ENCODE data around the gene NFIX.

The NFIX gene

GRCh38 chr19:13095934-13096927, 101.0 kb downstream of the NFIX start:
- H2BK5ac ChIP-seq (ENCODE audit: low read length), result no peak overlapping the region
- no peak overlapping the region for H2BK15ac ChIP-seq (replicated peaks; ENCODE audit: low read depth)
- DNase-seq, result peak; percentile 87
- no peak overlapping the region for H3K23ac ChIP-seq (ENCODE audit: low read length)
- no peak overlapping the region for H3K27ac ChIP-seq (ENCODE audit: low read depth, low read length)
- no CpG with 5 or more reads among the region's 44 CpGs for WGBS (ENCODE audit: extremely low coverage, insufficient coverage, low lambda C conversion rate)
- no peak overlapping the region for H2AK5ac ChIP-seq (ENCODE audit: low read length)
- H2BK120ac ChIP-seq (ENCODE audit: low read depth, low read length), result no peak overlapping the region
- peak overlapping the region; percentile 29 for H3K18ac ChIP-seq (ENCODE audit: low read length)
- H3K4ac ChIP-seq (ENCODE audit: low read depth, low read length), result no peak overlapping the region
- peak overlapping the region; percentile 69 for H3K4me2 ChIP-seq (ENCODE audit: low read length)
- H3K27me3 ChIP-seq (ENCODE audit: insufficient read depth, low read length, poor library complexity), result peaks cover 15% of the 10 kb centered on the region
- peak overlapping the region; percentile 34 for H3K56ac ChIP-seq (ENCODE audit: low read length)
- H3K79me1 ChIP-seq (ENCODE audit: low read length), result no peaks in the 10 kb centered on the region
- no peaks in the 10 kb centered on the region for H3K79me2 ChIP-seq (ENCODE audit: control insufficient read depth, insufficient read depth, low read length)
- H3K9ac ChIP-seq (ENCODE audit: low read length), result peak overlapping the region; percentile 18
- peaks cover 10% of the 10 kb centered on the region for H3K4me1 ChIP-seq (ENCODE audit: control insufficient read depth, low read depth, low read length)
- no peak overlapping the region for H4K5ac ChIP-seq (ENCODE audit: low read length)
- no peak overlapping the region for H3K4me3 ChIP-seq (ENCODE audit: low read length)
- no peak overlapping the region for H4K8ac ChIP-seq (ENCODE audit: low read depth, low read length)
- no peaks in the 10 kb centered on the region for H3K36me3 ChIP-seq (ENCODE audit: control insufficient read depth, insufficient read depth, low read length)

GRCh38 chr19:13097033-13097462, 101.8 kb downstream of the NFIX start:
- Histone ChIP-seq H3K18ac (ENCODE audit: low read length) (no peak overlapping the region), H2BK5ac (ENCODE audit: low read length) (no peak overlapping the region), H3K56ac (ENCODE audit: low read length) (no peak overlapping the region), H3K79me2 (ENCODE audit: control insufficient read depth, insufficient read depth, low read length) (no peaks in the 10 kb centered on the region), H3K79me1 (ENCODE audit: low read length) (no peaks in the 10 kb centered on the region), H3K4ac (ENCODE audit: low read depth, low read length) (no peak overlapping the region), H3K23ac (ENCODE audit: low read length) (no peak overlapping the region), H4K8ac (ENCODE audit: low read depth, low read length) (no peak overlapping the region), H3K4me2 (ENCODE audit: low read length) (no peak overlapping the region), H4K5ac (ENCODE audit: low read length) (no peak overlapping the region), H3K4me1 (ENCODE audit: control insufficient read depth, low read depth, low read length) (peaks cover 9% of the 10 kb centered on the region), H2AK5ac (ENCODE audit: low read length) (no peak overlapping the region), H3K36me3 (ENCODE audit: control insufficient read depth, insufficient read depth, low read length) (no peaks in the 10 kb centered on the region), H3K27ac (ENCODE audit: low read depth, low read length) (no peak overlapping the region), H2BK120ac (ENCODE audit: low read depth, low read length) (no peak overlapping the region), H2BK15ac (replicated peaks; ENCODE audit: low read depth) (no peak overlapping the region), H3K4me3 (ENCODE audit: low read length) (no peak overlapping the region), H3K27me3 (ENCODE audit: insufficient read depth, low read length, poor library complexity) (peaks cover 15% of the 10 kb centered on the region), H3K9ac (ENCODE audit: low read length) (no peak overlapping the region)
- no peak for DNase-seq
- no CpG with 5 or more reads among the region's 20 CpGs for WGBS (ENCODE audit: extremely low coverage, insufficient coverage, low lambda C conversion rate)

GRCh38 chr19:13097463-13098258, 102.4 kb downstream of the NFIX start:
- H2BK5ac ChIP-seq (ENCODE audit: low read length), result no peak overlapping the region
- H3K4me2 ChIP-seq (ENCODE audit: low read length), result no peak overlapping the region
- H3K23ac ChIP-seq (ENCODE audit: low read length), result no peak overlapping the region
- H2AK5ac ChIP-seq (ENCODE audit: low read length), result no peak overlapping the region
- H3K4me1 ChIP-seq (ENCODE audit: control insufficient read depth, low read depth, low read length), result peaks cover 9% of the 10 kb centered on the region
- H3K9ac ChIP-seq (ENCODE audit: low read length), result no peak overlapping the region
- no peaks in the 10 kb centered on the region for H3K36me3 ChIP-seq (ENCODE audit: control insufficient read depth, insufficient read depth, low read length)
- H3K56ac ChIP-seq (ENCODE audit: low read length), result no peak overlapping the region
- DNase-seq, result no peak
- no peak overlapping the region for H2BK15ac ChIP-seq (replicated peaks; ENCODE audit: low read depth)
- H3K79me2 ChIP-seq (ENCODE audit: control insufficient read depth, insufficient read depth, low read length), result no peaks in the 10 kb centered on the region
- no CpG with 5 or more reads among the region's 69 CpGs for WGBS (ENCODE audit: extremely low coverage, insufficient coverage, low lambda C conversion rate)
- no peaks in the 10 kb centered on the region for H3K79me1 ChIP-seq (ENCODE audit: low read length)
- H3K4ac ChIP-seq (ENCODE audit: low read depth, low read length), result no peak overlapping the region
- H3K4me3 ChIP-seq (ENCODE audit: low read length), result no peak overlapping the region
- H4K5ac ChIP-seq (ENCODE audit: low read length), result no peak overlapping the region
- no peak overlapping the region for H4K8ac ChIP-seq (ENCODE audit: low read depth, low read length)
- no peak overlapping the region for H3K27ac ChIP-seq (ENCODE audit: low read depth, low read length)
- no peak overlapping the region for H3K18ac ChIP-seq (ENCODE audit: low read length)
- H2BK120ac ChIP-seq (ENCODE audit: low read depth, low read length), result no peak overlapping the region
- peaks cover 15% of the 10 kb centered on the region for H3K27me3 ChIP-seq (ENCODE audit: insufficient read depth, low read length, poor library complexity)

- Histone ChIP-seq H2BK15ac (replicated peaks; ENCODE audit: low read depth) (no peak overlapping the region), H4K5ac (ENCODE audit: low read length) (no peak overlapping the region), H3K4me3 (ENCODE audit: low read length) (no peak overlapping the region), H3K4ac (ENCODE audit: low read depth, low read length) (no peak overlapping the region), H2AK5ac (ENCODE audit: low read length) (no peak overlapping the region), H4K8ac (ENCODE audit: low read depth, low read length) (no peak overlapping the region), H3K36me3 (ENCODE audit: control insufficient read depth, insufficient read depth, low read length) (no peaks in the 10 kb centered on the region), H3K18ac (ENCODE audit: low read length) (no peak overlapping the region), H3K27me3 (ENCODE audit: insufficient read depth, low read length, poor library complexity) (peaks cover 15% of the 10 kb centered on the region), H3K23ac (ENCODE audit: low read length) (no peak overlapping the region), H3K4me2 (ENCODE audit: low read length) (no peak overlapping the region), H3K27ac (ENCODE audit: low read depth, low read length) (no peak overlapping the region), H2BK5ac (ENCODE audit: low read length) (no peak overlapping the region), H3K56ac (ENCODE audit: low read length) (no peak overlapping the region), H3K79me2 (ENCODE audit: control insufficient read depth, insufficient read depth, low read length) (no peaks in the 10 kb centered on the region), H2BK120ac (ENCODE audit: low read depth, low read length) (no peak overlapping the region), H3K9ac (ENCODE audit: low read length) (no peak overlapping the region), H3K79me1 (ENCODE audit: low read length) (no peaks in the 10 kb centered on the region), H3K4me1 (ENCODE audit: control insufficient read depth, low read depth, low read length) (peaks cover 9% of the 10 kb centered on the region)
- DNase-seq, result peak; percentile 60
- no CpG with 5 or more reads among the region's 58 CpGs for WGBS (ENCODE audit: extremely low coverage, insufficient coverage, low lambda C conversion rate)
These were observed 103.2 kb downstream of the NFIX start for GRCh38 chr19:13098277-13099072.

- H3K4me3 ChIP-seq (ENCODE audit: low read length), result no peak overlapping the region
- H3K79me1 ChIP-seq (ENCODE audit: low read length), result no peaks in the 10 kb centered on the region
- no peak overlapping the region for H2BK120ac ChIP-seq (ENCODE audit: low read depth, low read length)
- no peak overlapping the region for H2BK15ac ChIP-seq (replicated peaks; ENCODE audit: low read depth)
- DNase-seq, result peak; percentile 68
- no peak overlapping the region for H2BK5ac ChIP-seq (ENCODE audit: low read length)
- H3K36me3 ChIP-seq (ENCODE audit: control insufficient read depth, insufficient read depth, low read length), result no peaks in the 10 kb centered on the region
- peak overlapping the region; percentile 41 for H3K9ac ChIP-seq (ENCODE audit: low read length)
- WGBS (ENCODE audit: extremely low coverage, insufficient coverage, low lambda C conversion rate), result no CpG with 5 or more reads among the region's 77 CpGs
- H3K79me2 ChIP-seq (ENCODE audit: control insufficient read depth, insufficient read depth, low read length), result no peaks in the 10 kb centered on the region
- H2AK5ac ChIP-seq (ENCODE audit: low read length), result no peak overlapping the region
- H4K5ac ChIP-seq (ENCODE audit: low read length), result no peak overlapping the region
- H3K56ac ChIP-seq (ENCODE audit: low read length), result peak overlapping the region; percentile 35
- H3K18ac ChIP-seq (ENCODE audit: low read length), result no peak overlapping the region
- H3K27ac ChIP-seq (ENCODE audit: low read depth, low read length), result no peak overlapping the region
- H3K23ac ChIP-seq (ENCODE audit: low read length), result no peak overlapping the region
- H3K4me2 ChIP-seq (ENCODE audit: low read length), result peak overlapping the region; percentile 10
- peaks cover 15% of the 10 kb centered on the region for H3K27me3 ChIP-seq (ENCODE audit: insufficient read depth, low read length, poor library complexity)
- H3K4ac ChIP-seq (ENCODE audit: low read depth, low read length), result no peak overlapping the region
- no peak overlapping the region for H4K8ac ChIP-seq (ENCODE audit: low read depth, low read length)
- H3K4me1 ChIP-seq (ENCODE audit: control insufficient read depth, low read depth, low read length), result peaks cover 4% of the 10 kb centered on the region
These were observed 104.1 kb downstream of the NFIX start for GRCh38 chr19:13099073-13099999.
